ENCODE measurements around the gene TBX2. TPM values are rescaled to one million over a fixed set of nuclear protein-coding genes. Genes with fewer than 3 reads are reported as not detected.
A peak's percentile ranks its signal among the peaks of the same experiment; 100 is the strongest.

The TBX2 gene
- total and polyA plus RNA-seq, 2 of the 13 experiments (the other 11 are each of a cell fraction or from before 2014, with no cell fraction given): 2.8 to 15.3 TPM

GRCh38 chr17:61425682-61426481, 26.2 kb downstream of the TBX2 start (continued):
- TF ChIP-seq ZNF138 (CRISPR knock-in tag; IDR thresholded peaks at IDR 0.05; ENCODE audit: low read depth) (0 out of 2 replicates have a peak, but pooled peaks have one; percentile 1), ZNF543 (CRISPR knock-in tag; IDR thresholded peaks at IDR 0.05) (0 out of 2 replicates have a peak, but pooled peaks have one; percentile 3), ELF1 (CRISPR knock-in tag; IDR thresholded peaks at IDR 0.05) (0 out of 2 replicates have a peak, but pooled peaks have one; percentile 19), ZNF253 (CRISPR knock-in tag; IDR thresholded peaks at IDR 0.05; ENCODE audit: borderline replicate concordance) (no peak), EEA1 (CRISPR knock-in tag; IDR thresholded peaks at IDR 0.05; ENCODE audit: borderline replicate concordance) (no peak), PRDM4 (CRISPR knock-in tag; IDR thresholded peaks at IDR 0.05; ENCODE audit: borderline replicate concordance) (0 out of 2 replicates have a peak, but pooled peaks have one; percentile 19), ZNF678 (CRISPR knock-in tag; IDR thresholded peaks at IDR 0.05) (0 out of 2 replicates have a peak, but pooled peaks have one; percentile 58), HDAC2 (CRISPR knock-in tag; IDR thresholded peaks at IDR 0.05) (peak; percentile 45; the same call in 1 of the 2 replicates), ZNF44 (CRISPR knock-in tag; IDR thresholded peaks at IDR 0.05) (0 out of 2 replicates have a peak, but pooled peaks have one; percentile 58), ZNF136 (CRISPR knock-in tag; IDR thresholded peaks at IDR 0.05; ENCODE audit: low read depth) (0 out of 2 replicates have a peak, but pooled peaks have one; percentile 23), ZNF883 (CRISPR knock-in tag; IDR thresholded peaks at IDR 0.05; ENCODE audit: not compliant biosample characterization) (peak; percentile 46), THAP11 (CRISPR knock-in tag; IDR thresholded peaks at IDR 0.05) (peak; percentile 69), ZGPAT (CRISPR knock-in tag; IDR thresholded peaks at IDR 0.05) (0 out of 2 replicates have a peak, but pooled peaks have one; percentile 11), PHF21A (CRISPR knock-in tag; IDR thresholded peaks at IDR 0.05) (peak; percentile 12; the same call in 1 of the 2 replicates), RXRB (CRISPR knock-in tag; IDR thresholded peaks at IDR 0.05; ENCODE audit: borderline replicate concordance) (peak; percentile 47; the same call in 1 of the 2 replicates), ZFY (CRISPR knock-in tag; IDR thresholded peaks at IDR 0.05) (peak; percentile 75), ZNF276 (CRISPR knock-in tag; IDR thresholded peaks at IDR 0.05; ENCODE audit: low read depth) (peak; percentile 51; the same call in 1 of the 2 replicates), SALL1 (CRISPR knock-in tag; IDR thresholded peaks at IDR 0.05) (peak; percentile 73; the same call in 1 of the 2 replicates), PLSCR1 (CRISPR knock-in tag; IDR thresholded peaks at IDR 0.05; ENCODE audit: borderline replicate concordance) (no peak), MAZ (IDR thresholded peaks at IDR 0.05; ENCODE audit: borderline replicate concordance, low read depth, low read length) (0 out of 2 replicates have a peak, but pooled peaks have one; percentile 19), MAZ (CRISPR knock-in tag; IDR thresholded peaks at IDR 0.05; ENCODE audit: low read depth) (no peak), SPEN (CRISPR knock-in tag; IDR thresholded peaks at IDR 0.05; ENCODE audit: low read depth) (peak; percentile 55; the same call in 1 of the 2 replicates)
